GM19438 (cell line): ENCODE data around the gene FLACC1.
"Not testable (repeated sequence)": the region's sequence is repeated elsewhere in the genome, so short reads cannot be mapped to it uniquely, and the experiment has no call there.

Source experiments
- ATAC-seq: cut with Tn5 transposase; IDR thresholded peaks from one replicate; pipeline ENCODE4 v1.9.1; 2021; ENCODE audit warnings: low read depth; ENCODE audit not compliant: unreplicated experiment

Gene FLACC1

DNA sequence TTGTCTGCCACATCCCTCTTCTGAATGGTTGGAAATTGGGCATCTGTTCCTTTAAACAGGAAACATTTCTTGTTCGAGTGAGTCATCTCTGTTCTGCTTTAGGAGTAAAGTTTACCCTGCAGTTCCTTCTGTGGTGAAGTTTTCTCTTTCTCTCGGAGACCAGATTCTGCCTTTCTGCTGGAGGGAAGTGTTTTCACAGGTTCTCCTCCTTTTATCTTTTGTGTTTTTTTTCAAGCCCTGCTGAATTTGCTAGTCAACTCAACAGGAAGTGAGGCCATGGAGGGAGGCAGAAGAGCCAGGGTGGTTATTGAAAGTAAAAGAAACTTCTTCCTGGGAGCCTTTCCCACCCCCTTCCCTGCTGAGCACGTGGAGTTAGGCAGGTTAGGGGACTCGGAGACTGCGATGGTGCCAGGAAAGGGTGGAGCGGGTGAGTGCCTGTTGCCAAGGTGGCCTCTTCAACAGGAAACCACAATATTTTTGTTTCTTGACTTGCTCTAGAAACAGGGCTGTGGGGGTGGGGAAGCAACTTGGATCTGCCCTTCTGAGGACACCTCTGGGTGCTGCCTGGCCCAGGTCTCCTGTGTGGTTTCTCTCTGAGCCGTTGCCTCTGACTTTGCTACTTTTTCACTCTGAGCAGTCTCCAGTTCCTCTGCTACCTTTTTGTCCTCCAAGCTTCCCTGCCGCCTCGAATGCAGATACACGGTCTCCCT is 99.0 kb downstream of the FLACC1 start:
- ATAC-seq = peak; percentile 66

DNA sequence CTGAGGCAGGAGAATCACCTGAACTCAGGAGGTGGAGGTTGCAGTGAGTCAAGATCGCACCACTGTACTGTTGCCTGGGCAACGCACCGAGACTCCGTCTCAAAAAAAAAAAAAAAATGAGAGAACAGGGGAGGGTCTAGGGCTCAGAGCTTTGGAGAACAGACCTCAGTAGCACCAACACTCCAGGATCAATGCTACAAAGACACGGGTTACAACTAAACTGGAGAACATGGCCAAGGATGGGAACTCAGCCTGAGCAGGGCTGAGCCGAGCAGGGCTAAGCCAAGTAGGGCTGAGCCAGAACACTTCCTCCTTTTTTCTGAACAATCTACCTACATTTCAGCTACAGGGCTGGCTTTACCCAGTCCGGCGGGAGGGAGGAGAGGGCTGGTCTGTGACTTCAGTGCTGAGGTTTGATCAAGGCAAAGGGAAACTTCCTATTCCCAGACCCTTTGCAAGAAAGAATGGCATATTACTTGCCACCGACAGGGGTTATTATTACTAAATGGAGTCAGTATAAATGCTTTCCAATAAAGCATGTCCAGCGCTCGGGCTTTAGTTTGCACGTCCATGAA is 99.7 kb downstream of the FLACC1 start:
- peak; percentile 45 for ATAC-seq

GRCh38 chr2:201256082-201256481 is 101.1 kb downstream of the FLACC1 start:
- ATAC-seq = no peak

DNA sequence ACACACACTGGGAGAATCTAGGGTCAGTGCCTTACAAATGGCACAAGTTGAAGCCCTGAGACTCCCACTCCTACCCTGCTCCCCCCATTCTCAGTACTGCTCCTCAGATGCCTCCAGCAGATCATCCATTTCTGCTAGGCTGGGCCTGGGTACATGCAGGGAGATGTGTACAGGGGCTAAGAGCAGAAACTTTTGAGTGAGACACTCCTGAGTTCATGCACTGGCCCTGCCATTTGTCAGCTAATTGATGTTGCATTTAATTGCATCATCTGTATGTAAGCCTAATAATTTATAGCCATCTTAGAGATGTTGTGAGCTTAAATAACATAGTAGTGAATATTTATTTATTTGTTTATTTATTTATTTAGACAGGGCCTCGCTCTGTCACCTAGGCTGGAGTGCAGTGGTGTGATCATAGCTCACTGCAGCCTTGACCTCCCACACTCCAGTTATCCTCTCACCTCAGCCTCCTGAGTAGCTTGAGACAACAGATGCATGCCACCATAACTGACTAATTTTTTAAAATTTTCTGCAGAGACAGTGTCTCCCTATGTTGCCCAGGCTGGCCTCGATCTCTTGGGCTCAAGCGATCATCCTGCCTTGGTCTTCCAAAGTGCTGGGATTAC is 101.6 kb downstream of the FLACC1 start:
- ATAC-seq = no peak

GRCh38 chr2:201254081-201254730 is 102.9 kb downstream of the FLACC1 start:
- ATAC-seq = no peak

DNA sequence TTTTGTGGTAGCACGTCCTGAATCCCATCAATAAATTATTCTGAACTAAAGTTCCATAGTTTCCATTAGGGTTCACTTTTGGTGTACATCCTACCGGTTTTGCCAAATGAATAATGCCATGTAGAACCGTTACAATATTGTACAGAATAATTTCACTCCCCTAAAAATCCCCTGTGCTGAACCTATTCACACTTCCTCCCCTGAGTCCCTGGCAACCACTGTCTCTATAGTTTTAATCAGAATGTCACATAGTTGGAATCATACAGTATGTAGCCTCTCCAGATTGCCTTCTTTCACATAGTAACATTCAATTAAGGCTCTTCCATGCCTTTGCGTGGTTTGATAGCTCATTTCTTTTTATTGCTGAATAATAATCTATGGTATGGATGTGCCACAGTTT is 106.4 kb downstream of the FLACC1 start:
- ATAC-seq = no peak

GRCh38 chr2:201249889-201250288 is 107.3 kb downstream of the FLACC1 start:
- no peak for ATAC-seq

- peak; percentile 44 for ATAC-seq
These were observed 108.8 kb downstream of the FLACC1 start for GRCh38 chr2:201248288-201248844.

GRCh38 chr2:201246280-201246679 is 110.9 kb downstream of the FLACC1 start:
- ATAC-seq = no peak

GRCh38 chr2:201244829-201245228 is 112.3 kb downstream of the FLACC1 start:
- ATAC-seq = no peak

DNA sequence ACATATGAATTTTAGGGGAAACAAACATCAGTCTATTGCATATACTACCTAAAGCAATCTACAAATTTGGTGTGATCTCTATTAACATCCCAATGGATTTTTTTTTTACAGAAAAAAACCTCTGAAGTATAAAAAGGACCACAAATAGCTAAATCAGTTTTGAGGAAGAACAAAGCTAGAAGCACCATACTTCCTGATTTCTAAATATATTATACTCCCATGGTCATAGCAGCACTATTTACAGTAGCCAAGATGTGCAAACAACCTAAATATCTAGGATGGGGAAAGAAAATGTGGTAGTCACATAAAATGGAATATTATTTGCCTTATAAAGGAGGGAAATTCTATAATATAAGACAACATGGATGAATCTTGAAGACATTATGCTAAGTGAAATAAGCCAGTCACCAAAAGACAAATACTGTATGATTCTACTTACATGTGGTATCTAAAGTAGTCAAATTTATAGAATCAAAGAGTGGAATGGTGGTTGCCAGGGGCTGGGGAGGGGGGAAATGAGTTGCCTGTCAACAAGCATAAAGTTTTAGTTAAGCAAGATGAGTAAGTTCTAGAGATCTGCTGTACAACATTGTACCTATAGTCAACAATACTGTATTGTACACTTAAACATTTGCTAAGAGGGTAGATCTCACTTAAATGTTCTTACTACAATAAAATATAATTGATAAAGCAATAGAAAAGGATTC is 114.4 kb downstream of the FLACC1 start:
- ATAC-seq = no peak

DNA sequence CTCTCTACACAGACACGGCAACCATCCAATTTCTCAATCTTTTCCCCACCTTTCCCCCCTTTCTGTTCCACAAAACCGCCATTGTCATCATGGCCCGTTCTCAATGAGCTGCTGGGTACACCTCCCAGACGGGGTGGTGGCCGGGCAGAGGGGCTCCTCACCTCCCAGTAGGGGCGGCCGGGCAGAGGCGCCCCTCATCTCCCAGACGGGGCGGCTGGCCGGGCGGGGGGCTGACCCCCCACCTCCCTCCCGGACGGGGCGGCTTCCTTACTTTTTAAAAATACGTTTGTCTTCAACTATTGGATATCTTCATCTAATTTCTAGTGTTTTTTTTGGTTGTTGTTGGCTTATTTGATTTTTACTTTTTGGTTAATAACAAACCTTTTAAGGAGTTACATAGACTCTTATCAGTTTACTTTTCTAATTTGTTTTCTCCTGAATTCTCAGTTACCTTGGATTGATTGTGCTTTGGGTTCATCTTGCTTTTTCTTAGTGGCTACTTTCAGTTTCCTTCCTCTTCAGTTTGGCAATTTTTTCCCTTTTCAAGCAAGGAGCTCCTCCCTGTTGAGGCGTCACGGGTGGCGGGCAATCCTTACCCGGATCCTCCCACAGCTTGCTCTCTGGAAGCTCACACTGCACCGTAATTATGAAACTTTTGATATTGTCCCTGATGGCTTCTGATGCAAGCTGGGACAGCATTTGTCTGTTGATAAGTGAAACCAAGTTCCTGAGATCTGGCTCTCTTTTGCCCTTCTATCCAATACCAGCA is 117.8 kb downstream of the FLACC1 start:
- not testable (repeated sequence) for ATAC-seq
